MCF 10A (cell line): Measurements from ENCODE around the gene ANO2. TPM values are rescaled to one million over a fixed set of nuclear protein-coding genes. Genes with fewer than 3 reads are reported as not detected.

Experiments
- BruUV-seq: library from RNA; stranded (reverse); fragments of 400-500 nt; replicated peaks from 2 replicates; lab custom pipeline; 2021; lab: Mats Ljungman, UMichigan
- CTCF ChIA-PET: fragments of 300-600 bp; sonication (Branson Sonifier 250); formaldehyde crosslinking; extraction: SDS; loops from one replicate; lab custom pipeline; 2021; ENCODE audit warnings: antibody characterized with exemption, inconsistent platforms; lab: Yijun Ruan, JAX
- POLR2A ChIA-PET: fragments of 300-600, 350-650 bp; sonication (Branson Sonifier 250); formaldehyde crosslinking; extraction: SDS; loops from one replicate; lab custom pipeline; 2020; ENCODE audit warnings: antibody characterized with exemption, inconsistent platforms; lab: Yijun Ruan, JAX
- DNase-seq: peaks from one replicate; pipeline ENCODE4 v3.0.0-alpha.2; 2018; ENCODE audit not compliant: unreplicated experiment
- H3K27ac Mint-ChIP-seq: one replicate; pipeline ENCODE4 v1.8.0; 2022; ENCODE audit warnings: mild to moderate bottlenecking, low read depth, mixed read lengths; ENCODE audit not compliant: unreplicated experiment
- H3K27me3 Mint-ChIP-seq: one replicate; pipeline ENCODE4 v1.8.0; 2022; ENCODE audit warnings: mixed read lengths; ENCODE audit not compliant: insufficient read depth, unreplicated experiment
- H3K36me3 Mint-ChIP-seq: one replicate; pipeline ENCODE4 v1.8.0; 2022; ENCODE audit warnings: mild to moderate bottlenecking, moderate library complexity, mixed read lengths; ENCODE audit not compliant: insufficient read depth, unreplicated experiment
- H3K4me1 Mint-ChIP-seq: one replicate; pipeline ENCODE4 v1.8.0; 2022; ENCODE audit warnings: mixed read lengths; ENCODE audit not compliant: insufficient read depth, unreplicated experiment
- H3K4me3 Mint-ChIP-seq: one replicate; pipeline ENCODE4 v1.8.0; 2022; ENCODE audit warnings: mild to moderate bottlenecking, moderate library complexity, mixed read lengths; ENCODE audit not compliant: unreplicated experiment
- H3K9me3 Mint-ChIP-seq: one replicate; pipeline ENCODE4 v1.8.0; 2022; ENCODE audit warnings: mixed read lengths; ENCODE audit not compliant: unreplicated experiment
- CTCF ChIP-seq: fragments of 200-600 bp; IDR thresholded peaks from one replicate; pipeline ENCODE4 v1.8.0; 2022; ENCODE audit warnings: antibody characterized with exemption, mild to moderate bottlenecking; ENCODE audit not compliant: unreplicated experiment
- intact Hi-C: fragments of 100-400 bp; cut with micrococcal nuclease; formaldehyde crosslinking; loops from 2 replicates; pipeline ENCODE4 v1.14.1; 2022
- total RNA-seq: library from RNA; stranded (reverse); gene quantifications from 2 replicates; pipeline ENCODE4 v1.2.3, GENCODE V29; 2022

Gene ANO2
- total RNA-seq, 1 experiment from 2014 or later: not detected

- no peak for DNase-seq
- no peaks in the 10 kb centered on the region for H3K36me3 Mint-ChIP-seq
- H3K27ac Mint-ChIP-seq: no peak overlapping the region
- TF ChIP-seq CTCF: no peak
- no peak overlapping the region for H3K4me3 Mint-ChIP-seq
- BruUV-seq: no TSS peak
- peaks cover 43% of the 10 kb centered on the region for H3K9me3 Mint-ChIP-seq
- ChIA-PET POLR2A (no interaction called here), CTCF (no interaction called here)
- H3K4me1 Mint-ChIP-seq: no peaks in the 10 kb centered on the region
- intact Hi-C loops: no loop called here
- no peaks in the 10 kb centered on the region for H3K27me3 Mint-ChIP-seq
Measured at GRCh38 chr12:5621329-5621728, 323.7 kb downstream of the ANO2 start.

- H3K36me3 Mint-ChIP-seq: no peaks in the 10 kb centered on the region
- no peaks in the 10 kb centered on the region for H3K27me3 Mint-ChIP-seq
- H3K4me3 Mint-ChIP-seq: no peak overlapping the region
- intact Hi-C loops: no loop called here
- BruUV-seq: no TSS peak
- DNase-seq: no peak
- TF ChIP-seq CTCF: no peak
- ChIA-PET POLR2A (no interaction called here), CTCF (no interaction called here)
- H3K9me3 Mint-ChIP-seq: peaks cover 39% of the 10 kb centered on the region
- H3K27ac Mint-ChIP-seq: no peak overlapping the region
- no peaks in the 10 kb centered on the region for H3K4me1 Mint-ChIP-seq
Measured at GRCh38 chr12:5620896-5621295, 324.2 kb downstream of the ANO2 start.

GRCh38 chr12:5619628-5620027, 325.4 kb downstream of the ANO2 start:
- Mint-ChIP-seq H3K4me1 (no peaks in the 10 kb centered on the region), H3K27ac (no peak overlapping the region), H3K27me3 (no peaks in the 10 kb centered on the region), H3K4me3 (no peak overlapping the region), H3K36me3 (no peaks in the 10 kb centered on the region), H3K9me3 (peaks cover 28% of the 10 kb centered on the region)
- no peak for DNase-seq
- CTCF ChIA-PET: interaction anchor here (0.6 kb wide), 1 partner anchor 347 kb away, joined by 3 read pairs; no protein-coding TSS in a partner anchor
- no peak for TF ChIP-seq CTCF
- POLR2A ChIA-PET: no interaction called here
- no TSS peak for BruUV-seq
- intact Hi-C loops: no loop called here

- H3K36me3 Mint-ChIP-seq: no peaks in the 10 kb centered on the region
- no peak for DNase-seq
- BruUV-seq: no TSS peak
- H3K4me1 Mint-ChIP-seq: no peaks in the 10 kb centered on the region
- POLR2A ChIA-PET: no interaction called here
- no peak overlapping the region for H3K27ac Mint-ChIP-seq
- H3K9me3 Mint-ChIP-seq: peaks cover 35% of the 10 kb centered on the region
- H3K27me3 Mint-ChIP-seq: no peaks in the 10 kb centered on the region
- no peak overlapping the region for H3K4me3 Mint-ChIP-seq
- no peak for TF ChIP-seq CTCF
- CTCF ChIA-PET: no interaction called here
- intact Hi-C loops: no loop called here
Measured at GRCh38 chr12:5616854-5617253, 328.2 kb downstream of the ANO2 start.
